Measurements from ENCODE around the gene NDUFAF7. TPM values are rescaled to one million over a fixed set of nuclear protein-coding genes. Genes with fewer than 3 reads are reported as not detected.
A peak's percentile ranks its signal among the peaks of the same experiment; 100 is the strongest.
"Not testable (repeated sequence)": the region's sequence is repeated elsewhere in the genome, so short reads cannot be mapped to it uniquely, and the experiment has no call there.

The NDUFAF7 gene
- total RNA-seq, 4 donors from 2014 or later: 1.9 to 21.6 (median 16.5) TPM

DNA sequence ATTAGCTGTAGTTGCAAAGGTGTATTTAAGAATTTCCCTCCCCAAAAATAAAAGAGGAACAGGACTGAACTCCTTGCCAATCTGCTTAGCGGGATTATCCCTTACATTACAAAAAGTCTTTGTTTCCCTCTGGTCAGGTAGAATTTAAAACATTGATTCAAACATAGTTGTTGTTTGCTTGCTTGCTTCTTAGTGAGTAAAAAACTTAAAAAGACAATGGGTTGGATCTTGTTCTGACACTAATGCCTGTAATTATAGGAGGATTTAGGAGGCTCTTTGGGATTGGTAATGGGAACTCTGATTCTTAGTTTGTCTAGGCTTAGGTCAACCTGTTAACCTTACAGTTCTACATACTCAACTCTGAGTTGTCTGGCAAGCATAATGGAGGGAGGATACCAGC is 38.9 kb upstream of the NDUFAF7 start:
- Histone ChIP-seq H3K4me3 (no peak overlapping the region), H3K27me3 (no peaks in the 10 kb centered on the region), H3K36me3 (no peaks in the 10 kb centered on the region), H3K9me3 (no peaks in the 10 kb centered on the region), H3K27ac (no peak overlapping the region), H3K4me1 (peaks cover 3 to 10% (median 8%) of the 10 kb centered on the region in 4 donors)
- in situ Hi-C loops (cut with MboI; ENCODE audit: low pct_ligation_motif_present in 1 of 4, low pct_unique_long_range_greater_than_20kb in 1 of 4, low sequenced_read_pairs in 3 of 4) (no loop called here), intact Hi-C loops (cut with DNase I; ENCODE audit: low total_unique reads) (no loop called here)
- DNase-seq: no peak
- no peak for TF ChIP-seq EP300 (IDR thresholded peaks at IDR 0.05; ENCODE audit: low read depth)
- TF ChIP-seq, protein P1, sequence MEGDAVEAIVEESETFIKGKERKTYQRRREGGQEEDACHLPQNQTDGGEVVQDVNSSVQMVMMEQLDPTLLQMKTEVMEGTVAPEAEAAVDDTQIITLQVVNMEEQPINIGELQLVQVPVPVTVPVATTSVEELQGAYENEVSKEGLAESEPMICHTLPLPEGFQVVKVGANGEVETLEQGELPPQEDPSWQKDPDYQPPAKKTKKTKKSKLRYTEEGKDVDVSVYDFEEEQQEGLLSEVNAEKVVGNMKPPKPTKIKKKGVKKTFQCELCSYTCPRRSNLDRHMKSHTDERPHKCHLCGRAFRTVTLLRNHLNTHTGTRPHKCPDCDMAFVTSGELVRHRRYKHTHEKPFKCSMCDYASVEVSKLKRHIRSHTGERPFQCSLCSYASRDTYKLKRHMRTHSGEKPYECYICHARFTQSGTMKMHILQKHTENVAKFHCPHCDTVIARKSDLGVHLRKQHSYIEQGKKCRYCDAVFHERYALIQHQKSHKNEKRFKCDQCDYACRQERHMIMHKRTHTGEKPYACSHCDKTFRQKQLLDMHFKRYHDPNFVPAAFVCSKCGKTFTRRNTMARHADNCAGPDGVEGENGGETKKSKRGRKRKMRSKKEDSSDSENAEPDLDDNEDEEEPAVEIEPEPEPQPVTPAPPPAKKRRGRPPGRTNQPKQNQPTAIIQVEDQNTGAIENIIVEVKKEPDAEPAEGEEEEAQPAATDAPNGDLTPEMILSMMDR (IDR thresholded peaks at IDR 0.05): no peak
- no peak for TF ChIP-seq POLR2A (IDR thresholded peaks at IDR 0.05)
- no peak for TF ChIP-seq POLR2AphosphoS5 (IDR thresholded peaks at IDR 0.05)
- WGBS, 2 donors (ENCODE audit: low coverage in 1 of 2): 89% methylated on average over 1 of the region's 1 CpG

- Histone ChIP-seq H3K4me1 (peaks cover 6 to 23% (median 13%) of the 10 kb centered on the region in 4 donors), H3K27ac (peak overlapping the region; percentile 85 to 89 (median 88)), H3K4me3 (peak overlapping the region; percentile 60 to 80 (median 66))
- H3K9me3 ChIP-seq; H3K36me3 ChIP-seq; H3K27me3 ChIP-seq; DNase-seq; intact Hi-C loops (cut with DNase I; ENCODE audit: low total_unique reads); in situ Hi-C loops (cut with MboI; ENCODE audit: low pct_ligation_motif_present in 1 of 4, low pct_unique_long_range_greater_than_20kb in 1 of 4, low sequenced_read_pairs in 3 of 4): not testable (repeated sequence)
- WGBS, 2 donors (ENCODE audit: low coverage in 1 of 2): 10 to 83% methylated on average over 2 to 20 of the region's 20 CpGs
These were observed 35.6 kb upstream of the NDUFAF7 start for GRCh38 chr2:37195862-37196319.

DNA sequence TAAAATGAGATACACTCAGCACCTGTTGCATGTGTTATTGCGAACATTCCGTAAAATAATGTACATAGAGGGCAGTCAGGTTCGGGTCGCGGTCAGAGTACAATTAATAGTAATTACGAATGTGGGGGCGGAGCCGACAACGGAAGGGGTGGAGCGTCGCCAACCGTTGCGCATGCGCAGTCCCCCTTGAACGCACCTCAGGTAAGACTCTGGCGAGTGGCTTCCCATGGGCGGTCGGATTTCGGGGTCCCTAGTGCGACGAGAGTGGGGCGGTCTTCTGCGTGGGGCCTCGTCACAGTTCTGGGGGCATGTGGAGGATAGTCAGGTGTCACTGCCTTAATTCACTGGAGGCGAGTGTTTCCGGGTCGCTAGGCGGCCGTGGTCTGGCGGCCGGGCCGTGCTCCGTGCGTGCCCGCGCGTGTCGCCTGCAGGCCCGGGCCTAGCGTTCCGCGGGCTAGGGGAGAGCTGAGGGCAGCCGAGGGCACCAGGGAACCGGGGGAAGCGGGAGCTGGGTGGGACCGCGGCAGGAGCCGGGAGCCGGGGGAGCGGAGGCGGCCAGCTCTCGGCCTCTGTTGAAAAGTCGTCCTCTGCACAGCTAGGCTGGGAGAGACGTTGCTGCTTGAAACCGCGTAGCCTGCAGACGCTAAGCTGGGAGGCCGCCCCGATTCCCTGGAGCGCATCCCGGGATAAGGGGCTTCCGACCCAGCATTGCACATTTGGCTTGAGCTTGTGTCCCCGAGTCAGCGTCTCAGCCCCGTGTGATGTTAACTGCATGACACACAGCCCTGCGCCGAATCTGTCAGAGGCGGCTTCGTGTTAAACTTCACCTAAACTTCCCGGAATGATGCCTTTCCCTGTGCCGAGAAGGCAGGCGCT is 34.9 kb upstream of the NDUFAF7 start, which contains the start of gene CEBPZOS:
CEBPZOS (plus strand) TSS at position 177 of the 876 bp plus-strand sequence. CDS start 3,209 bp downstream, outside the sequence.
- Histone ChIP-seq H3K9me3 (no peaks in the 10 kb centered on the region), H3K4me1 (peaks cover 6 to 23% (median 13%) of the 10 kb centered on the region in 4 donors), H3K36me3 (peaks cover 0 to 14% (median under 1%) of the 10 kb centered on the region in 4 donors), H3K27ac (peak within 1 kb of the TSS; percentile 85 to 89 (median 88)), H3K4me3 (peak within 1 kb of the TSS; percentile 60 to 80 (median 66)), H3K27me3 (no peaks in the 10 kb centered on the region)
- DNase-seq: peak; percentile 90
- 0 to 3% methylated on average over 8 to 65 of the region's 72 CpGs for WGBS, 2 donors (ENCODE audit: low coverage in 1 of 2)
- intact Hi-C loops (cut with DNase I; ENCODE audit: low total_unique reads): no loop called here
- TF ChIP-seq POLR2AphosphoS5 (IDR thresholded peaks at IDR 0.05): peak; percentile 91 to 96 (median 94)
- peak; percentile 86 for TF ChIP-seq POLR2A (IDR thresholded peaks at IDR 0.05)
- TF ChIP-seq, protein P1 (IDR thresholded peaks at IDR 0.05): peak in 1 of 5 experiments; percentile 9
- TF ChIP-seq EP300 (IDR thresholded peaks at IDR 0.05; ENCODE audit: low read depth): no peak
- in situ Hi-C loops (cut with MboI; ENCODE audit: low pct_ligation_motif_present in 1 of 4, low pct_unique_long_range_greater_than_20kb in 1 of 4, low sequenced_read_pairs in 3 of 4): no loop called here

DNA sequence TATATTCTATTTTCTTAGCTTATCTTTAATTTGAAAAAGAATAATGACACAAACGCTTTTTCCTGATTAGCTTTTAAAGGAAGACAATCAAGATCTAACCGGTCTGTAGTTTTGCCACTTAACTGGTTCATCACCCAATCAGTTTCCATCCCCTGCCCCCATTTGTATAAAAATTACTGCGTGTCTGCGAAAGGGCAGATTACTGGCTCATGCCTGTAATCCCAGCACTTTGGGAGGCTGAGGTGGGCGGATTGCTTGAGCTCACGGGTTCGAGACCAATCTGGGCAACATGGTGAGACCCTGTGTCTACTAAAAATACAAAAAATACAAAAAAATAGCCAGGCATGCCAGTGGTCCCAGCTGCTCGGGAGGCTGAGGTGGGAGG is 32.8 kb upstream of the NDUFAF7 start:
- intact Hi-C loops (cut with DNase I; ENCODE audit: low total_unique reads): no loop called here
- H3K4me1 ChIP-seq: peaks cover 6 to 23% (median 13%) of the 10 kb centered on the region in 4 donors
- 89 to 93% methylated on average over 5 to 8 of the region's 8 CpGs for WGBS, 2 donors (ENCODE audit: low coverage in 1 of 2)
- H3K9me3 ChIP-seq: peaks cover 0 to 9% of the 10 kb centered on the region in 2 donors
- H3K27me3 ChIP-seq: no peaks in the 10 kb centered on the region
- no peak for DNase-seq
- no peak overlapping the region for H3K4me3 ChIP-seq
- H3K36me3 ChIP-seq: peaks cover 0 to 36% (median 9%) of the 10 kb centered on the region in 4 donors
- in situ Hi-C loops (cut with MboI; ENCODE audit: low pct_ligation_motif_present in 1 of 4, low pct_unique_long_range_greater_than_20kb in 1 of 4, low sequenced_read_pairs in 3 of 4): no loop called here
- TF ChIP-seq EP300 (IDR thresholded peaks at IDR 0.05; ENCODE audit: low read depth) (no peak), POLR2A (IDR thresholded peaks at IDR 0.05) (no peak), POLR2AphosphoS5 (IDR thresholded peaks at IDR 0.05) (no peak)
- TF ChIP-seq, protein P1 (IDR thresholded peaks at IDR 0.05): no peak
- H3K27ac ChIP-seq: no peak overlapping the region

Measured in transverse colon (tissue), 4 donors.